Measurements from ENCODE around the gene TTC12. TPM values are rescaled to one million over a fixed set of nuclear protein-coding genes. Genes with fewer than 3 reads are reported as not detected.

Gene TTC12
- total and polyA plus RNA-seq, 10 of the 15 experiments (the other 5 are each of a cell fraction or from before 2014, with no cell fraction given) = 3.7 to 14.0 (median 8.1) TPM

DNA sequence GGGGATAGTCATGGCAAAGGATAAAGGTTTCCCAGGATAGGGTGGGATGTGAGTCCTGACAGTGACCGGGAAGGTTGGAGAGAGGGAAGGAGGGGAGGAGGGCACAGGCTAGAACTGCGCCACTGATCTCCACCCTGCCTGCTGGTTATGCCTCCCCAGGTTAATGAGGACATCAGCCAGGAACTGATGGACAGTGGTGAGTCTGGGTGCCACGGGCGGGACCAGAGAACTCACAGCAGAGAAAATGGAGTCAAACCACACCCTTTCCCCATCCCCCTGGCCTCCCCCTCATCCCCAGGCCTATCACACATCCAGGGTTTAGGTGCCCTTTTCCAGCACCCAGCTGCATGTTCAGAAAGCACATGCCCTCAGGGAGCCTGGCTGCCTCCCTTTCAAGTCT, 83.4 kb downstream of the TTC12 start (continued):
- TF ChIP-seq, protein P1, sequence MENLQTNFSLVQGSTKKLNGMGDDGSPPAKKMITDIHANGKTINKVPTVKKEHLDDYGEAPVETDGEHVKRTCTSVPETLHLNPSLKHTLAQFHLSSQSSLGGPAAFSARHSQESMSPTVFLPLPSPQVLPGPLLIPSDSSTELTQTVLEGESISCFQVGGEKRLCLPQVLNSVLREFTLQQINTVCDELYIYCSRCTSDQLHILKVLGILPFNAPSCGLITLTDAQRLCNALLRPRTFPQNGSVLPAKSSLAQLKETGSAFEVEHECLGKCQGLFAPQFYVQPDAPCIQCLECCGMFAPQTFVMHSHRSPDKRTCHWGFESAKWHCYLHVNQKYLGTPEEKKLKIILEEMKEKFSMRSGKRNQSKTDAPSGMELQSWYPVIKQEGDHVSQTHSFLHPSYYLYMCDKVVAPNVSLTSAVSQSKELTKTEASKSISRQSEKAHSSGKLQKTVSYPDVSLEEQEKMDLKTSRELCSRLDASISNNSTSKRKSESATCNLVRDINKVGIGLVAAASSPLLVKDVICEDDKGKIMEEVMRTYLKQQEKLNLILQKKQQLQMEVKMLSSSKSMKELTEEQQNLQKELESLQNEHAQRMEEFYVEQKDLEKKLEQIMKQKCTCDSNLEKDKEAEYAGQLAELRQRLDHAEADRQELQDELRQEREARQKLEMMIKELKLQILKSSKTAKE (IDR thresholded peaks at IDR 0.05; ENCODE audit: low read depth, poor library complexity, severe bottlenecking) = no peak
- no peak for TF ChIP-seq PAX8 (IDR thresholded peaks at IDR 0.05)
- TF ChIP-seq SIN3A (IDR thresholded peaks at IDR 0.05; ENCODE audit: low read depth, low read length) = no peak
- TF ChIP-seq ZNF24 (IDR thresholded peaks at IDR 0.05) = no peak
- TF ChIP-seq HCFC1 (IDR thresholded peaks at IDR 0.05; ENCODE audit: low read length) = no peak
- TF ChIP-seq MYB (IDR thresholded peaks at IDR 0.05; ENCODE audit: borderline replicate concordance, low read depth, low read length) = no peak

DNA sequence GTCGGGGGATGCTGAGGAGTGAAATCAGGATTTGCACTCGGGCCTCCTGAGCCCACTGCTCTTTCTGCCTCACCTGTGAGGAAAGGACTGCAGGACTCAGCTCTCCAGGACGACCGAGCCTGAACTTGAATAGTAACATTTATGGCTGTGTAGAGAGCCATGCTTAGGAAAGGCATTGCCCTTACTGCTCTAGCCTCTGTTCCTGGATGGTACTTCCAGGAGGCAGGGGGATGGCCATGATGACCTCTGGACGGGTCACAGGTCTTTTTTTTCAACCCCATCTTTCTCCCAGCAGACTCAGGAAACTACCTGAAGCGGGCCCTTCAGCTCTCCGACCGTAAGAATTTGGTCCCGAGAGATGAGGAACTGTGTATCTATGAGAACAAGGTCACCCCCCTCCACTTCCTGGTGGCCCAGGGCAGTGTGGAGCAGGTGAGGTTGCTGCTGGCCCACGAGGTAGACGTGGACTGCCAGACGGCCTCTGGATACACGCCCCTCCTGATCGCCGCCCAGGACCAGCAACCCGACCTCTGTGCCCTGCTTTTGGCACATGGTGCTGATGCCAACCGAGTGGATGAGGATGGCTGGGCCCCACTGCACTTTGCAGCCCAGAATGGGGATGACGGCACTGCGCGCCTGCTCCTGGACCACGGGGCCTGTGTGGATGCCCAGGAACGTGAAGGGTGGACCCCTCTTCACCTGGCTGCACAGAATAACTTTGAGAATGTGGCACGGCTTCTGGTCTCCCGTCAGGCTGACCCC, 84.5 kb downstream of the TTC12 start:
- BruUV-seq (replicated peaks) = no TSS peak
- ATAC-seq (no peak), DNase-seq (ENCODE audit: low read depth, low spot score) (no peak), FAIRE-seq (no peak)
- intact Hi-C loops (cut with micrococcal nuclease; ENCODE audit: unreplicated experiment) = no loop called here
- ChIA-PET POLR2A (no interaction called here), SMC1A (ENCODE audit: uncharacterized antibody, unreplicated experiment) (no interaction called here), CTCF (no interaction called here), RAD21 (ENCODE audit: unreplicated experiment) (no interaction called here)
- TF ChIP-seq BRCA1 (IDR thresholded peaks at IDR 0.05; ENCODE audit: low read depth, low read length) (no peak), NR2C2 (IDR thresholded peaks at IDR 0.05; ENCODE audit: borderline replicate concordance, control insufficient read depth, insufficient read length, low read depth) (no peak), CBX3 (IDR thresholded peaks at IDR 0.05; ENCODE audit: borderline replicate concordance, low read depth) (no peak), ZNF217 (IDR thresholded peaks at IDR 0.05) (no peak), RUNX3 (IDR thresholded peaks at IDR 0.05; ENCODE audit: low read length) (no peak)
- TF ChIP-seq, protein P2, sequence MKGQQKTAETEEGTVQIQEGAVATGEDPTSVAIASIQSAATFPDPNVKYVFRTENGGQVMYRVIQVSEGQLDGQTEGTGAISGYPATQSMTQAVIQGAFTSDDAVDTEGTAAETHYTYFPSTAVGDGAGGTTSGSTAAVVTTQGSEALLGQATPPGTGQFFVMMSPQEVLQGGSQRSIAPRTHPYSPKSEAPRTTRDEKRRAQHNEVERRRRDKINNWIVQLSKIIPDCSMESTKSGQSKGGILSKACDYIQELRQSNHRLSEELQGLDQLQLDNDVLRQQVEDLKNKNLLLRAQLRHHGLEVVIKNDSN (IDR thresholded peaks at IDR 0.05; ENCODE audit: borderline replicate concordance, extremely low read length, insufficient read depth, low read depth, low read length) = no peak
- 31% methylated on average over 20 of the region's 24 CpGs for WGBS (ENCODE audit: insufficient coverage, insufficient replicate concordance, low lambda C conversion rate, missing lambda C conversion rate)
- H3K4me3 ChIP-seq = no peak overlapping the region
- in situ Hi-C loops (cut with MboI) = no loop called here
- no peaks in the 10 kb centered on the region; a peak in 1 of 4 replicates for H3K27me3 ChIP-seq (replicated peaks in 1 of 2; ENCODE audit: control insufficient read depth in 2 of 2, insufficient read depth in 2 of 2, low read length in 1 of 2)
- no peaks in the 10 kb centered on the region for H3K9me3 ChIP-seq (replicated peaks; ENCODE audit: control insufficient read depth, insufficient read depth, low read length)
- no peak overlapping the region for H3K9ac ChIP-seq (ENCODE audit: control insufficient read depth, insufficient read depth, low read length)
- no peak overlapping the region for H3K27ac ChIP-seq (ENCODE audit: control insufficient read depth, insufficient read depth)
- H3K36me3 ChIP-seq (ENCODE audit: control insufficient read depth in 2 of 2, insufficient read depth in 2 of 2, low read length in 1 of 2) = no peaks in the 10 kb centered on the region
- H3K4me1 ChIP-seq (ENCODE audit: control insufficient read depth, insufficient read depth, low read length) = no peaks in the 10 kb centered on the region
- no peak overlapping the region for H3K4me2 ChIP-seq (ENCODE audit: control insufficient read depth, insufficient read depth)
- H2AFZ ChIP-seq (ENCODE audit: control insufficient read depth, low read depth, low read length) = no peak overlapping the region
- H3K79me2 ChIP-seq (ENCODE audit: control insufficient read depth, insufficient read depth, low read length) = no peaks in the 10 kb centered on the region
- H4K20me1 ChIP-seq (ENCODE audit: control insufficient read depth, insufficient read depth) = no peaks in the 10 kb centered on the region
